Measurements from ENCODE around the gene UTY. TPM values are rescaled to one million over a fixed set of nuclear protein-coding genes. Genes with fewer than 3 reads are reported as not detected.

Gene UTY
- total and polyA plus RNA-seq, 2 of the 8 experiments (the other 6 are each of a cell fraction or from before 2014, with no cell fraction given) = 7.2 to 20.4 TPM

GRCh38 chrY:13299411-13299810, 180.4 kb downstream of the UTY start:
- FAIRE-seq (no peak), DNase-seq (ENCODE audit: low read depth in 1 of 2, low spot score in 2 of 2) (no peak)
- TF ChIP-seq CEBPB (IDR thresholded peaks at IDR 0.05; ENCODE audit: low read depth, low read length) (peak; percentile 62), POU5F1 (IDR thresholded peaks at IDR 0.05; ENCODE audit: low read depth, low read length) (0 out of 2 replicates have a peak, but pooled peaks have one; percentile 33), RXRA (IDR thresholded peaks at IDR 0.05; ENCODE audit: insufficient read depth, low read depth, low read length) (no peak)
- Histone ChIP-seq H2AFZ (ENCODE audit: low read length) (no peak overlapping the region), H3K18ac (ENCODE audit: extremely low read depth, low read length) (no peak overlapping the region), H3K9me3 (ENCODE audit: insufficient read depth in 2 of 2, low read depth in 1 of 2, low read length in 1 of 2) (no peaks in the 10 kb centered on the region), H3K23me2 (ENCODE audit: low read depth, low read length) (no peaks in the 10 kb centered on the region), H2BK12ac (ENCODE audit: low read depth, low read length) (no peak overlapping the region), H3K56ac (replicated peaks; ENCODE audit: insufficient read length, low read depth, low read length) (no peak overlapping the region), H3K23ac (ENCODE audit: insufficient read length) (no peak overlapping the region), H4K20me1 (replicated peaks in 1 of 2; ENCODE audit: control insufficient read depth in 1 of 2, insufficient read depth in 2 of 2, low read length in 2 of 2) (no peaks in the 10 kb centered on the region), H3K9ac (replicated peaks in 1 of 4; ENCODE audit: extremely low read depth in 1 of 4, low read depth in 3 of 4, low read length in 3 of 4) (no peak overlapping the region), H3K27ac (ENCODE audit: low read depth, low read length) (no peak overlapping the region), H2BK5ac (ENCODE audit: low read depth, low read length) (no peak overlapping the region), H3K4me2 (ENCODE audit: insufficient read depth in 1 of 2, low read depth in 2 of 2, low read length in 2 of 2) (no peak overlapping the region), H3K4me3 (ENCODE audit: extremely low read depth in 1 of 4, insufficient read depth in 2 of 4, low read depth in 3 of 4, low read length in 4 of 4) (no peak overlapping the region), H3K27me3 (replicated peaks in 1 of 4; ENCODE audit: control insufficient read depth in 3 of 4, extremely low read depth in 1 of 4, insufficient read depth in 3 of 4, low read length in 3 of 4) (no peaks in the 10 kb centered on the region), H3K36me3 (ENCODE audit: control insufficient read depth in 2 of 4, insufficient read depth in 4 of 4, low read length in 3 of 4) (peaks cover 0 to 37% (median 3%) of the 10 kb centered on the region in 4 experiments; a peak in 5 of 8 replicates), H3K4ac (replicated peaks; ENCODE audit: insufficient read length, low read depth, low read length) (no peak overlapping the region), H4K5ac (ENCODE audit: insufficient read length, low read depth, low read length) (no peak overlapping the region), H2AK5ac (ENCODE audit: low read depth, low read length) (no peak overlapping the region), H2BK15ac (ENCODE audit: low read length) (no peak overlapping the region), H3K4me1 (replicated peaks in 1 of 4; ENCODE audit: control insufficient read depth in 3 of 4, insufficient read depth in 4 of 4, low read length in 3 of 4) (peaks cover 0 to 3% (median under 1%) of the 10 kb centered on the region in 4 experiments; a peak in 4 of 7 replicates), H2BK120ac (replicated peaks; ENCODE audit: low read depth, low read length) (no peak overlapping the region), H3K79me1 (ENCODE audit: low read depth, low read length) (no peaks in the 10 kb centered on the region), H3K79me2 (ENCODE audit: control insufficient read depth in 1 of 2, insufficient read depth in 2 of 2, low read length in 2 of 2) (no peaks in the 10 kb centered on the region; a peak in 1 of 4 replicates), H2BK20ac (ENCODE audit: low read length) (no peak overlapping the region), H4K91ac (replicated peaks; ENCODE audit: insufficient read length, low read length) (no peak overlapping the region), H4K8ac (ENCODE audit: extremely low read depth, insufficient read depth, low read length) (no peak overlapping the region), H3K14ac (ENCODE audit: insufficient read length) (no peak overlapping the region)
- ChIA-PET CTCF (ENCODE audit: partially characterized antibody) (no interaction called here), POLR2A (ENCODE audit: partially characterized antibody) (no interaction called here)
- 57% methylated on average over 1 of the region's 3 CpGs; no CpG with 5 or more reads in 1 of the 2 experiments for WGBS, 2 experiments (ENCODE audit: extremely low coverage in 1 of 2, insufficient coverage in 1 of 2, insufficient read length in 1 of 2, insufficient replicate concordance in 2 of 2, low coverage in 1 of 2, low lambda C conversion rate in 2 of 2, missing lambda C conversion rate in 1 of 2)

All from H1 (cell line).